Astrocyte (in vitro differentiated cells and primary cell): ENCODE data around the gene FHAD1. TPM values are rescaled to one million over a fixed set of nuclear protein-coding genes. Genes with fewer than 3 reads are reported as not detected.
A peak's percentile ranks its signal among the peaks of the same experiment; 100 is the strongest.

ENCODE experiments used
- DNase-seq: peaks from one replicate; pipeline ENCODE4 v3.0.0-alpha.2; 2010; ENCODE audit warnings: low read depth
- FAIRE-seq: peaks from 2 replicates; lab custom pipeline; 2011; peaks lifted over from hg19 to GRCh38; lab: Jason Lieb, UNC
- H2AFZ ChIP-seq: 2 replicates; pipeline ENCODE4 v1.6.0; 2012; ENCODE audit warnings: low read depth, low read length, inconsistent platforms
- H3K27ac ChIP-seq: 2 replicates; pipeline ENCODE4 v1.5.1; 2011; ENCODE audit warnings: low read depth, low read length, inconsistent platforms
- H3K27me3 ChIP-seq: 2 replicates; pipeline ENCODE4 v1.6.0; 2011; ENCODE audit warnings: low read length, inconsistent platforms; ENCODE audit not compliant: insufficient read depth
- H3K36me3 ChIP-seq: 2 replicates; pipeline ENCODE4 v1.5.1; 2011; ENCODE audit warnings: low read length, inconsistent platforms; ENCODE audit not compliant: insufficient read depth
- H3K4me1 ChIP-seq: 2 replicates; pipeline ENCODE4 v1.5.1; 2011; ENCODE audit warnings: low read length, inconsistent platforms; ENCODE audit not compliant: insufficient read depth
- H3K4me2 ChIP-seq: 2 replicates; pipeline ENCODE4 v1.6.0; 2012; ENCODE audit warnings: low read length, inconsistent platforms
- H3K4me3 ChIP-seq: 2 replicates; pipeline ENCODE4 v1.5.1; 2011; ENCODE audit warnings: low read depth, mild to moderate bottlenecking, low read length, inconsistent platforms; ENCODE audit not compliant: insufficient read depth
- H3K79me2 ChIP-seq: 2 replicates; pipeline ENCODE4 v1.6.0; 2012; ENCODE audit warnings: mild to moderate bottlenecking, low read length, inconsistent platforms; ENCODE audit not compliant: insufficient read depth
- H3K9ac ChIP-seq: 2 replicates; pipeline ENCODE4 v1.6.0; 2012; ENCODE audit warnings: mild to moderate bottlenecking, low read length, inconsistent platforms
- H3K9me3 ChIP-seq: 2 replicates; pipeline ENCODE4 v1.5.1; 2012; ENCODE audit warnings: low read depth, mild to moderate bottlenecking, low read length, inconsistent platforms; ENCODE audit not compliant: insufficient read depth
- H4K20me1 ChIP-seq: 2 replicates; pipeline ENCODE4 v1.6.0; 2012; ENCODE audit warnings: low read length, inconsistent platforms; ENCODE audit not compliant: insufficient read depth
- H3K27ac Mint-ChIP-seq: one replicate; pipeline ENCODE4 v1.8.0; 2021; ENCODE audit warnings: mild to moderate bottlenecking, mixed read lengths; ENCODE audit not compliant: unreplicated experiment
- H3K27me3 Mint-ChIP-seq: one replicate; pipeline ENCODE4 v1.8.0; 2021; ENCODE audit warnings: low read depth, mixed read lengths; ENCODE audit not compliant: unreplicated experiment
- H3K36me3 Mint-ChIP-seq: one replicate; pipeline ENCODE4 v1.8.0; 2021; ENCODE audit warnings: low read depth, mixed read lengths; ENCODE audit not compliant: unreplicated experiment
- H3K4me1 Mint-ChIP-seq: one replicate; pipeline ENCODE4 v1.8.0; 2021; ENCODE audit warnings: low read depth, mixed read lengths; ENCODE audit not compliant: unreplicated experiment
- H3K4me3 Mint-ChIP-seq: one replicate; pipeline ENCODE4 v1.8.0; 2021; ENCODE audit warnings: mild to moderate bottlenecking, moderate library complexity, mixed read lengths; ENCODE audit not compliant: unreplicated experiment
- H3K9me3 Mint-ChIP-seq: one replicate; pipeline ENCODE4 v1.8.0; 2021; ENCODE audit warnings: mild to moderate bottlenecking, mixed read lengths; ENCODE audit not compliant: unreplicated experiment
- EZH2 ChIP-seq: IDR thresholded peaks from 2 replicates; pipeline ENCODE4 v1.6.1; 2012; ENCODE audit warnings: mild to moderate bottlenecking, low read length, inconsistent platforms; ENCODE audit not compliant: insufficient read depth
- total RNA-seq: library from RNA; stranded (reverse); gene quantifications from 2 replicates; pipeline ENCODE4 v1.2.1, GENCODE V29; 2021
- TF ChIP-seq, protein P1 (sequence below): IDR thresholded peaks from 2 replicates; pipeline ENCODE4 v1.5.1; 2011; ENCODE audit warnings: low read depth, mild to moderate bottlenecking, inconsistent platforms, low read length, moderate library complexity; ENCODE audit not compliant: insufficient read depth

FHAD1 gene
- total RNA-seq, 1 donor from 2014 or later = 0.25 TPM

DNA sequence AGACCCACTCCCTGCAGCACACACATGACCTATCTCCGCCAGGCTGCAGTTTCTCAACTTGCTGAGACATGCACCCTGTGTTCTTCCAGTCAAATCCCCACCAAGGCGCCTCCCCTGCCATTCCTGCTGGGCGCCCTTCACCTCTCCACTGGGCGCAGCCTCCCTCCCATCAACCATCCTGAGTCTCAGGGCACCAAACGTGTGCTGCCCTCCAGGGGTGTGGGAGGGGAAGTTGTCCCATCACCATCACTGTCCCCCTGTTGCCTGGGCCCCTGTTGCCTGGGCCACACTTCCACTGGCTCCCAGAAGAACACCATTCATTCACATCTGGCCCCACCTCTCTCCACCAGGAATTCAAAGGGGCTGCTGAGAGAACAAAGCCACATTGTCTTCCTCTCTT lies 117.7 kb downstream of the FHAD1 start:
- H3K9me3 Mint-ChIP-seq = peaks cover 11% of the 10 kb centered on the region

DNA sequence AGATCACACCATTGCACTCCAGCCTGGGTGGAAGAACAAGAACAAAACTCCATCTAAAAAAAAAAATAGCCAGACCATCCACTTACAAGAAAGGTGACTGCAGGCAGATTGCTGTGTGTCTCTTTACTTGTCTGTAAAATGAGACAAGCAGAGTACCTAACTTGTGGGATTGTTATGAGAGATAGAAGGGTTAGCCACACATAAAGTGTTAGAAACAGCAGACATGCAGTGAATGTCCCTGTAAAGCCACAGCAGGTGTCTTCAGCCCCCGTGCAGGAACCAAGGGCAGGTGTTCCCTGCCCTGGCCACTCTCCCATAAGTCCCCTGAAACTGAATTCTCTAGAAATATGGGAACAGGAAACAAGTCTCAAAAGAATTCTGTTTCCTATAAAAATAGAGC lies 121.9 kb downstream of the FHAD1 start:
- Mint-ChIP-seq H3K27ac (no peak overlapping the region), H3K4me1 (peaks cover 2% of the 10 kb centered on the region), H3K4me3 (no peak overlapping the region), H3K36me3 (no peaks in the 10 kb centered on the region), H3K9me3 (peaks cover 6% of the 10 kb centered on the region), H3K27me3 (peaks cover 65% of the 10 kb centered on the region)
- Histone ChIP-seq H2AFZ (no peak overlapping the region), H3K36me3 (no peaks in the 10 kb centered on the region), H3K4me3 (no peak overlapping the region), H3K4me2 (no peak overlapping the region), H3K27ac (no peak overlapping the region), H3K4me1 (no peaks in the 10 kb centered on the region), H3K79me2 (no peaks in the 10 kb centered on the region), H3K9ac (no peak overlapping the region), H3K27me3 (peaks cover 7% of the 10 kb centered on the region), H3K9me3 (no peaks in the 10 kb centered on the region), H4K20me1 (no peaks in the 10 kb centered on the region)
- DNase-seq = no peak
- no peak for FAIRE-seq
- no peak for TF ChIP-seq EZH2
- TF ChIP-seq, protein P1, sequence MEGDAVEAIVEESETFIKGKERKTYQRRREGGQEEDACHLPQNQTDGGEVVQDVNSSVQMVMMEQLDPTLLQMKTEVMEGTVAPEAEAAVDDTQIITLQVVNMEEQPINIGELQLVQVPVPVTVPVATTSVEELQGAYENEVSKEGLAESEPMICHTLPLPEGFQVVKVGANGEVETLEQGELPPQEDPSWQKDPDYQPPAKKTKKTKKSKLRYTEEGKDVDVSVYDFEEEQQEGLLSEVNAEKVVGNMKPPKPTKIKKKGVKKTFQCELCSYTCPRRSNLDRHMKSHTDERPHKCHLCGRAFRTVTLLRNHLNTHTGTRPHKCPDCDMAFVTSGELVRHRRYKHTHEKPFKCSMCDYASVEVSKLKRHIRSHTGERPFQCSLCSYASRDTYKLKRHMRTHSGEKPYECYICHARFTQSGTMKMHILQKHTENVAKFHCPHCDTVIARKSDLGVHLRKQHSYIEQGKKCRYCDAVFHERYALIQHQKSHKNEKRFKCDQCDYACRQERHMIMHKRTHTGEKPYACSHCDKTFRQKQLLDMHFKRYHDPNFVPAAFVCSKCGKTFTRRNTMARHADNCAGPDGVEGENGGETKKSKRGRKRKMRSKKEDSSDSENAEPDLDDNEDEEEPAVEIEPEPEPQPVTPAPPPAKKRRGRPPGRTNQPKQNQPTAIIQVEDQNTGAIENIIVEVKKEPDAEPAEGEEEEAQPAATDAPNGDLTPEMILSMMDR = no peak

More for the DNA sequence above, 117.7 kb downstream of the FHAD1 start:
- H3K9me3 ChIP-seq = no peaks in the 10 kb centered on the region
- no peaks in the 10 kb centered on the region for H3K36me3 ChIP-seq
- H3K27ac ChIP-seq = no peak overlapping the region
- no peak overlapping the region for H3K9ac ChIP-seq
- no peak overlapping the region for H2AFZ ChIP-seq
- TF ChIP-seq, protein P1 = no peak
- TF ChIP-seq EZH2 = no peak
- H4K20me1 ChIP-seq = no peaks in the 10 kb centered on the region
- Mint-ChIP-seq H3K36me3 (peaks cover 1% of the 10 kb centered on the region), H3K4me1 (peaks cover 2% of the 10 kb centered on the region), H3K4me3 (no peak overlapping the region), H3K27ac (peak overlapping the region; percentile 56), H3K27me3 (peaks cover 49% of the 10 kb centered on the region)
- H3K4me3 ChIP-seq = no peak overlapping the region
- H3K4me2 ChIP-seq = no peak overlapping the region
- no peaks in the 10 kb centered on the region for H3K4me1 ChIP-seq
- no peaks in the 10 kb centered on the region for H3K79me2 ChIP-seq
- DNase-seq (no peak), FAIRE-seq (no peak)
- peaks cover 5% of the 10 kb centered on the region for H3K27me3 ChIP-seq

DNA sequence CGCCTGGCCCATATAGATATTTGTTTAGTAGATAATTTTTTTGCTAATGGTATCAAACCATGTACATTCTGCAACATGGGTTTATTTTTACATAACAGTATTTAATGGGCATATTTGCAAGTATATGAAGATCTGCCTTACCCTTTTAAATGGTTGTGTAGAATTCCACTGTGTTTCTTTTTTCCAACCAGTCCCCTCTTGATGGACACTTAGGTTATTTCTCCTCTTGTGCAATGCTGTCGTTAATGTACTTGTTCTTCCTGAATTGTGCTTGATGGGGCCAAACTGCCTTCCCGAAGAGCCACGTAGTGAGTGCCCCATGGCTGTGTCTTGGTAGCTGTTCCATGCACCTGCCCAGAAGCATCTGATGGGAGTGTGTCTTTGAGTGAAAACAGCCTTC lies 123.2 kb downstream of the FHAD1 start:
- peaks cover 2% of the 10 kb centered on the region for H3K9me3 Mint-ChIP-seq
- no peak for FAIRE-seq
- H3K27ac Mint-ChIP-seq = no peak overlapping the region

More for the DNA sequence above, 123.2 kb downstream of the FHAD1 start:
- Histone ChIP-seq H3K79me2 (no peaks in the 10 kb centered on the region), H3K27me3 (peaks cover 7% of the 10 kb centered on the region), H3K4me1 (no peaks in the 10 kb centered on the region), H3K36me3 (no peaks in the 10 kb centered on the region), H3K9ac (no peak overlapping the region), H3K9me3 (no peaks in the 10 kb centered on the region), H2AFZ (no peak overlapping the region), H3K4me3 (no peak overlapping the region), H3K27ac (no peak overlapping the region), H3K4me2 (no peak overlapping the region), H4K20me1 (no peaks in the 10 kb centered on the region)
- no peaks in the 10 kb centered on the region for H3K36me3 Mint-ChIP-seq
- peaks cover 2% of the 10 kb centered on the region for H3K4me1 Mint-ChIP-seq
- no peak overlapping the region for H3K4me3 Mint-ChIP-seq
- peaks cover 60% of the 10 kb centered on the region for H3K27me3 Mint-ChIP-seq
- TF ChIP-seq, protein P1 = no peak
- no peak for TF ChIP-seq EZH2
- no peak for DNase-seq
